OCI-M1 (cell line): ENCODE measurements around the gene PLCB4.
"Not testable (repeated sequence)": the region's sequence is repeated elsewhere in the genome, so short reads cannot be mapped to it uniquely, and the experiment has no call there.

Experiments
- DNase-seq: peaks from one replicate; lab custom pipeline; 2025; lab: John Stamatoyannopoulos, UW

The PLCB4 gene

DNA sequence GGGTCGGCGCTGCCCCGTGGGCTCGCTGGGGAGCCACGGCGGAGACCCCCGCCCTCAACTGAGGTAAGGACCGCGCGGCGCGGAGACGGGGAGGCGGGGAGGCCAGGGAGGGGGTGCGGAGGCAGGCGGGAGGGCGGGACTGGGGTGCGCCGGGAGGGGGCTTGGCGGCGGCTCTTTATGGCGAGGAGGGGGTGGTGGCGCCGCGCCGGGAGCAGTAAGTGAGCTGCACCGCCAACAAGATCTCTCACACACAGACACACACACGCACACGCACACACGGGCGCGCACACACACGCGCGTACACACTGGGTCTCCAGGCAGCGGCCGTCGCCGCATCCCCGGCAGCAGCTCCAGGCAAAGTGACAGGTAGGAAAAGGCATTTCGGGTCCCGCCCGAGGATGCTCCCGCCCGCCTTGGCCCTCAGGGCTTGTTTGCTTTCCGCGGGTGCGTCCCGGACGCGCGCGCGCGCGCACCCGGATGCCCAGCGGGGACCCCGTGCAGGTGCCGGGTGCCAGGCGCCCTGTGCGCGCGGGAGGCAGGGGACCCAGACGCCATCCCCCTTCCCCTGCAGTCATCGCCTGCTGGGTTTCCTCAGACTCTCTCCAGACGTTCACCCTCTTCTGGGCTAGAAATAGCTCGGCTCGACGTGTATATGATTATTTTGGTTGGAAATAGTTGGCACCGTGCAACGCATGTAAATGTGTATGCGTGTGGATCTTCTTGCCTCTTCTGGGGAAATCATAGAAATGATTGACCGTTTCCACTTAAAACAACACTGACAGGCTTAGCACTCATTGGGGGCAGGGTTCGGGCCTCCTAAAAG, at the start of gene PLCB4:
Gene PLCB4 (plus strand): TSS at position 247 of the 823 bp plus-strand sequence. CDS start 238,728 bp downstream, outside the sequence.
- no peak for DNase-seq

DNA sequence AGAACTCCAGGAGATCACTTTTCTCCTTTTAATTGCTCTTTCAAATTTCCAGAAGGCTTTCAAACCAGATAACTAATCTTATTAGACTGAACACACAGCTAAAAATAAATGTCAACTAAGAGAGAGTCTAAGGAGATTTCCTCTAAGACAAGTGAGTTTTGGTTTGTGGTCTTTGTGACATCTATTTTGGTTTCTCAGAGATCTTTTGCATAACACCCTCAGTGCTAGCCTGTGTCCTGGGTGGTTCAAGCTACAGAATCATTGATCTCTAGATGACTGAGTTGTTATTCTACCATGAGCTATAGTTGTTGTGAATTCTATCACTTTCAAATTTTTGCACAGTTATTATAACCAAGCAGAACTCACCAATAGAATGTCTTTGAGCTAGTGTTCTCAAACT, 49.1 kb upstream of the PLCB4 start:
- no peak for DNase-seq

DNA sequence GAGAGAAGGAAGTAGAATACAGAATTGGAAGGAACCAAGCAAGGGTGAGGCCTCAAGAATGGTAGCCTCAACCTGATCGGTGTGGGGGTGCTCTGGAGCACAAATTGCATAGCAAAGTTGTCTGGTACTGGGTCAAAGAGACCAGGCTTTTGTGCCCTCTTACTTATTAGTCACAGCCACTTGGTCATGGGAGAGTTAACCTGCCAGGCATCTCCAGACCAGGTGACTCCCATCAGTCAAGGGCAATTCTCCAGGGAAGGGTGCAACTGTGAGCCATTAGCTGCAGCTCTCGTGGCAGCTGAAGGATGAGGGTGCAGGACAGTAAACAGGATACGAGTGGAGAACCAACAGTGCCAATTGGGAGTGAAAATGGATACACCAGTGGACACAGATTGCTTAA, 47.7 kb upstream of the PLCB4 start:
- DNase-seq, result no peak

DNA sequence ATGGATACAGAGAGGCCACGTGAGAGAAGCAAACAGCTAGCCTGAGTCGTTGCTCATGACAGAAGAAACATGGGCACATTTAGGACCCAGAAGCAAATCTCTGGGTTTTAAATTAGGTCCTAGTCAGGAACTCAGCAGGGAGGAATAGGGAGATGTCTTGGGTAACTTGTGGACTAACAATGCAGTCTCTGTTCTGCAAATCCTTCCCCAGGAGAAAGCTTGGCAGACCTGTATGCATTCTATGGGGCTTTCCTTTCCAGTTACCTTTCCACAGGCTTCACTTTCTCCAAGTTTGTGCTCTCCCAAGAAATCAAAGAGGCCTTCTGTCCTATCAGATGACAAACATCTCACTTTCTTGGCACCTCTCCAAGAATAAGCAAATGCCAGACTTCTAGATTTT, 47.2 kb upstream of the PLCB4 start:
- DNase-seq, result peak; percentile 10

DNA sequence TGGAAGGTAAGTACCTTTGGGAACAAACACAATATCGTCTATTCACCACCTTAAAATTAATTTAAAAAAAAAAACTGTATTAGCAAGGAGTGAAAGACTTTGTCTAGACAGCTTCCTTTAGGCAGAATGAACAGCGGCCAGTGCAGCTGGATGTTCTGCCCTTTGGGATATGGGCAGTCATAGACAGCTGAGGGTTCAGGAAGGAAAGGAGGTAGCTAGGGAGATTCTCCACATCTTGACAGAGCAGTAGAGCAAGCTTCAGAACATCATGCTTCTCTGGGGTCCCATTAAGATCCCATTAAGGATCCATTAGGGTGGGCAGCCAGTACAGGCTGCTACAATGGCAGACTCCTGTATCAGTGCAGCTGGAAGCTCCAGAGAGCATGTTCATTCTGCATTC, 46.5 kb upstream of the PLCB4 start:
- no peak for DNase-seq

DNA sequence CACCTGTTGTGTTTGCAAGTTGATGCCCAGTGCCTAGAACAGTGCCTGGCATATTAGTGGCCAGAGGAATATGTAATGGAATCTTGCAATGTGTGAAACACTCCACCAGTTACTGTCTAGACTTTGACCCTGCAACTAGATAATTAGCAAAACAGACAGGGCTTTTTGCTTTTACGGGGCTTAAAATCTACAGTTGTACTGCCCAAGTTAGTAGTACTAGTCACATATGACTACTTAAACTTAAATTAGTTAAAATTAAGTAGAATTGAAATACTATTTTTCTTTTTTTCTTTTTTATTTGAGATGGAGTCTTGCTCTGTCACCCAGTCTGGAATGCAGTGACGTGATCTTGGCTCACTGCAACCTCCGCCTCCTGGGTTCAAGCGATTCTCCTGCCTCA, 44.3 kb upstream of the PLCB4 start:
- DNase-seq, result no peak

DNA sequence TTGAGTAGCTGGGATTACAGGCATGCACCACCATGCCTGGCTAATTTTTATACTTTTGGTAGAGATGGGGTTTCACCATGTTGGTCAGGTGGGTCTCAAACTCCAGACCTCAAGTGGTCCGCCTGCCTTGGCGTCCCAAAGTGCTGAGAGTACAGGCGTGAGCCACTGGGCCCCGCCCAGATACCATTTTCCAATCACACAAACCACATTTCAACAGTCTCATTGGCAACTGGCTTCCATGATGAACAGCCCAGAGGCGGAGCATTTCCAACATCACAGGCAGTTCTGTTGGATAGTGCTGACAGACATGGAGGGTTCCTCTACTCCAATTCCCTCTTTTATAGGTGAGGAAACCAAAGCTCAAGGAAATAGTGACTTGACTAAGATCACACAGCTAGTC, 43.9 kb upstream of the PLCB4 start:
- no peak for DNase-seq

DNA sequence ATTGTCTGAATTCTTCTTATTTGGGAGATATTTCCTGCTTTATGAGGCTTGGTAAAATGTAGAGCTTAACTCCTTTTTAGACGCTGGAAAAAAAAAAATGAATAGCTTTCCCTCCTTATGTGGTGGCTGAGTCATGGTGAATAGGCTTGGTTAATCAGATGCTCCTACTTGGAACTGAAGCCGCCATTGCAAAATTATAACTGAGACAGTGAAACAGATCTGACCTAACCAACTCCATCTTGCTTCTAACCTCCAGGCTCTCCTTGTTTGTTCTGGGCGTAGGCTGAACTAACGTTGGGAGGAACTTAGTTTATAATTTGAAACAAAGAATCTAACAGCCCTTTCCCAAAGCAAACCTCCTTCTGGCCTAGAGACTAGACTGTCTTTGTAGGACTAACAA, 43.2 kb upstream of the PLCB4 start:
- peak; percentile 6 for DNase-seq

DNA sequence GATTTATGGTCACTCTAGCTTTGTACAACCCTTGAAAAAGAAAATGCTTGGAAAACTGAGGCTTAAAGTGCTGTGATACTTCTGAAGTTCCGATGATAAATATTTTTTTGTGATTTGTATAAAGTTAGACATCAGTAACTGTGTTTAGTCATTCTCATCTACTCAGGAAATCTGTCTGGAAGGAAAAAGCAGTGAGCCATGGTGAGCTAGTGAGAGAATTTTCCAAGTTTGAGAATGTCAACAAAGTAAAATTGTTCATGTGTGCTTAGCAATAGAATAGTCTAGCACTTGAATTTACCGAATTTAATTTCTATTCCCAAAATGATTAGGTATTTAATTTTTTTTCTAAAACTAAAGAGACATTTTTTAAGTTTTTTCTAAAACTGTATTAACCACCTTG, 41.3 kb upstream of the PLCB4 start:
- DNase-seq, result no peak

DNA sequence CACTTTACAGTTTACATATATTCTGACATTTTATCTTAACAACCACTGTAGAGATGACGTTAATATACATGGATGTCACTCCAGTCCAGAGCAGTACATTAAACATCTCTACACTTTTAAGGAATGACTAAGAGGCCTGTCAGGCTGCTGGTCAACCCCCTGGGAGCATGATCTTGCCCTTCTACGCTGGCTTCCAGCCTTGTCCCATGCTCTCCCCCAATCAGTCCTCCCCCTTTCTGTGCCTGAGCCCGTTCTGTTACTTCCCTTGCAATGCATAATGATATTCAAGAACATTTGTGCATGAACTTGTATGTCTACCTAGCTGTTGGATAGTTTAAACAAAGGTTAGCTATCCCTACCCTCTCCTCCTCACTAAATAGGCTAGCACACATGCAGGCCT, 40.5 kb upstream of the PLCB4 start:
- no peak for DNase-seq

DNA sequence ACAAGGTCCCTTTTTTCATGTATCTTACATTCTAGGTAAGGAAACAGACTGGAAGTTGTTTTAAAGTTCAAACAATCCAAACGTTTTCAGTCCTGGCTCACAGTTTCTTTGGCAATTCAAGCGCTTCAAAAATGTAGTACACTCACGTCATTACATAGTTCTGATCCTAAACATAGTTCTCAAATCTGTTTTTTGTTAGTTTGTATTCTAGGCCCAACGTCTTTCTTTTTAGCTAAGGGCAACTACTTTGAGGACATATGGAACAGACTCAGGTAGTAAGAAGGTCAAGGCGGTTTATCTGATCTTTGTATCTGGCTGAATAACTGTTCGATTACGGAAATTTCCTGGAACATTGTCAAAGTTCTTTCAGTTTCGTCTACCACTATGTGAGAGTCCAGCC, 36.9 kb upstream of the PLCB4 start:
- DNase-seq, result no peak

DNA sequence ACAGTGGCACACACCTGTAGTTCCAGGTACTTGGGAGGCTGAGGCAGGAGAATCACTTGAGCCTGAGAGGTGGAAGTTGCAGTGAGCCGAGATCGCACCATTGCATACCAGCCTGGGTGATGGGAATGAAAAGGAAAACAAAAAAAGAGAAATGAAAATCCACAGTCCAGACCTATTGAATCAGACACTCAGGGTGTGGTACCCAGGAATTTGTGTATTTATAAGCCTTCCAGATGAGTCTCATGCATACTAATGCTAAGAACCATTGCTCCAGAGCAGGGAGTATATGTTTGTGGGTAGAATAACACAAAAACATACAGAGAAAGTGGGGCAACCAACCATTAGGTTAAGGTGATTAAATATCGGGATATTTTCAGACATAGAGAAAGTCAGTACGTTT, 36.1 kb upstream of the PLCB4 start:
- DNase-seq, result no peak

DNA sequence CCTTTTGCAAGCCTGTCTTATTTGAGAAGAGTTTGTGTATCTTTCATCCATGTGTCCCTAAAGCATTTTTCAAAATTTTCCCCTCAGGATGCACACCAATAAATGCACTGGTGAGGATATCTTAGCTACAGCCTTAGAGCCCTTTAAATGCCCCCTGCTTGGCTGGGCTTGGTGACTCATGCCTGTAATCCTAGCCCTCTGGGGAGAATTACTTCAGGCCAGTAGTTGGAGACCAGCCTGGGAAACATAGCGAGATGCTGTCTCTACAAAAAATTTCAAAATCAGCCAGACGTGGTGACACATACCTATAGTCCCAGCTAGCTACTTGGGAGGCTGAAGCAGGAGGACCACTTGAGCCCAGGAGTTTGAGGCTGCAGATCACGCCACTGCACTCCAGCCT, 33.8 kb upstream of the PLCB4 start:
- no peak for DNase-seq

DNA sequence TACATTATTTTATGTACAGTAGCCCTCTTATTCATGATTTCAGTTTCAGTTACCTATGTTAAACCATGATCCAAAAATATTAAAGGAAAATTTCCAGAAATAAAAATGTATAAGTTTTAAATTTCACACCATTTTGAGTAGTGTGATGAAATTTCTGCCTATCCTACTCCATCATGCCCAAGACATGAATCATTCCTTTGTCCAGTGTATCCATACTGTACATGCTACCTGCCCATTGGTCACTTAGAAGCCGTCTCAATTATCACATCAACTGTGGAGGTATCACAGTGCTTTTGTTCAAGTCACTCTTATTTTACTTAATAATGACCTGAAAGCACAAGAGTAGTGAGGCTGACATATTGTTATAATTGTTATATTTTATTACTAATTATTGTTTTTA, 32.3 kb upstream of the PLCB4 start:
- no peak for DNase-seq

DNA sequence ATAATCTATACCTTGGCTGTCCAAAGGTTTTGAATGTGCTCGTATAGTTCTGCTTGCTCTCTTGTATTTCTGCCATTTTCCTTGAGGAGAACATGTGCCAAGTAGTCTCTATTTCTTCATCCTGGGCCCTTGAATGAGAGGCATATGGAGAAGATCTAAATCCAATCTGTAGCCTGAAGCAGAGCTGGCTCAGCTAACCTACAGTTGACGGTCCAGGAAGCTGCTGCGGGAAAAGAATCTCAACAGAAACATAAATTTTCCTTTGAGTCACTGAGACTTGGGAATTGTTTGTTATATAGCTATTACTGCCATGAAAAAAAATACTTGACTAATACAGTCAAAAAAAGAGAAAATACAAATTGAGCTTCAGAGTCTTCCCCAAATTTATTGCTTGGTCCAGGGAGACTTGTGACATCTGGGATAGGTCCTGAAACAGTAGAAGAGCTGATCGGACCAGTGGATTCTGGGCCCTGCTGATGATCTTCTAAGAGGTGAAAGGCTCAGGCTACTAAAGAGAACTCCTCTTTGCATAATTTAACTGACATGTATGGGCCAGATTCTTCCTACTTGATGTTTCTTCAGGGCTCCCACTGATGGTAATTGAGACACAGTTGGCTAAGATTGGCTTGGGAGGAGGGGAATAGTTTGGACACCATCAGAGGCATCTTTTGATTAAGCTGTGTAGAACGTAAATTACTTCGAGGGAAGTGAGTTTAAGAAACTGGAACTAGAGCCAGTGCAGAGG, 29.9 kb upstream of the PLCB4 start:
- no peak for DNase-seq

DNA sequence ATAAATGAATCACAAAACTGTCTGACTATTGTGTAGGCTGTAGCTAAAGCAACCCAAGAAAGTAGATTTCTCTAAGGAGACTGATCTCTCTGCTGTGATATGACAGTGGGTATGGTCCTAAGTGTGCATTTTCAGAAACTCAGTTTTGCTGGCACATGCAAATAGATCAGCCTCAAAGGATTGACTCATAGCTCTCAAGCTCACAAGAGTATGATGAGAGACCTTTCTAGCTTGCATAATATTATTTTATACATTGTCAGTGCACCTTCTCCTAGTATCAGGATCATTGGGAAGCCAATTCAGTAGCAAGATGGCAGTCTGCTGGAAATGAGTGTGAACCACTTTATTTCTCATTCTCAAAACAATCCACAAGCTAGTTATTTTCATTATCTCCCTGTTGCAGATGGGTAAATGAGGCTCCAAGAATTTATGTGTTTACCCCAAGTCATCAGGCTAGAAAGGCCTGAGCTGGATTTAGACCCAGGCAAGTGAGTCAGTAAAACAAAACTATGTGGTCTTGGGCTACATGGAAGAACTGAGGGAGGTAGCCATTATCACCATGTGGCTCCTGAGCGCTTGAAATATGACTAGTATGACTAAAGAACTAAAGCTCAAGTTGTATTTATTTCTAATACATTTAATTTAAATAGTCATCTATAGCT, 27.9 kb upstream of the PLCB4 start:
- DNase-seq, result no peak

DNA sequence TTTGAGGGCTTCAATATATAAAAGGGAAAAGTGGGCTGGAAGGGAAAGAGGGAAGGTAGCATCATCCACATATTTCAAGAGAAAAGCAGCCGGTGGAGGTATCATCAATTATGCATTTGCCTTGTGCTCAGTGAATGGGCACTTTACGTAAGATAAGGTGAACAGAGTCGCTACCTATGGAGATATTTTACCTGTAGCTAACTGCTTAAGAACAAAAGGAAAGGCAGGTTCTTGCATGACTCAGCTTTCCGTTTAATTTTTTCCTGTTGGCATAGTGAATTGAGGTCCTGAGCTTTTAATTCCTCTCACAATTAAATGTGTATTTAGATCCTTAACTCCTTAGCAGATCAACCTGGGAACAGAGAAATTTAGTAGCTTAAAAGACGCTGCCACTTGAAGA, 25.5 kb upstream of the PLCB4 start:
- no peak for DNase-seq

DNA sequence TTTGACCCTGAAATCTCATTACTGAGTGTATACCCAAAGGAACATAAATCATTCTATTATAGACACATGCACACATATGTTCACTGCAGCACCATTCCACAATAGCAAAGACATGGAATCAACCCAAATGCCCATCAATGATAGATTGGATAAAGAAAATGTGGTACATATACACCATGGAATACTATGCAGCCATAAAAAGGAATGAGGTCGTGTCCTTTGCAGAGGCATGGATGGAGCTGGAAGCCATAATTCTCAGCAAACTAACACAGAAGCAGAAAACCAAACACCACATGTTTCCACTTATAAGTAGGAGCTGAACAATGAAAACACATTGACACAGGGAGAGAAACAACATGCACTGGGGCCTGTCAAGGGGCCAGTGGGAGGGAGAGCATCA, 21.0 kb upstream of the PLCB4 start:
- not testable (repeated sequence) for DNase-seq

DNA sequence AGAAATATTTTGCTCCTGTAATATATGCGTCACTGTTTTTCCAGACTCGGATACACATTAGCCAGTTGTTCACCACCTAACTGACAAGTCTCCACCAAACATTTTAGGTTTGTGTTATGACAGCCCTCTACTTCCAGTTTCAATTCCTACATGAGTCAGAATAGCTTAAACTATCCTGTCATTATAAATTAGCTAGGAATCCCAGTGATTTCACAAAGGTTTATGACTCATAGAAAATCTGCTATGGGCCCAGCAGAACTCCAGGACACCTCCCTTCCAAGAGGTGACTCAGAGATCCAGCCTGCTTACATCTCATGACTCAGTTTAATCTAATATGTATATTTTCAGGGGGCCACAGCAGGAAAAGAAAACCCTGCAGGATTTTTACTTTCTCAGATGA, 17.4 kb upstream of the PLCB4 start:
- DNase-seq, result no peak

DNA sequence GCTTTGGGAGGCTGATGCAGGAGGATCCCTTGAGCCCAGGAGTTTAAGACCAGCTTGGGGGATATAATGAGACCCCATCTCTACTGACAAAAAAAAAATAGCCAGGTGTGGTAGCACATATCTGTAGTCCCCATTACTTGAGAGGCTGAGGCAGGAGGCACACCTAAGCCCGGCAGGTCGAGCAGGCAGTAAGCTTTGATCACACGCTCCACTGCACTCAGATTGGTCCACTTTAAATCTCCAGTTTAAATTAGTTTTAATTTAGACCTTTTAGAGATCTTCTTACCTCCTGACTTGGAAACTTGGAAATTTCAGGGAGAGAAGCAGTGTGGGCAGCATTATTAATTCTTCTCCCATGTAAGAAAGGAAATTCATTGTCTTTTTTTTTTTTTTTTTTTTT, 16.8 kb upstream of the PLCB4 start:
- no peak for DNase-seq

DNA sequence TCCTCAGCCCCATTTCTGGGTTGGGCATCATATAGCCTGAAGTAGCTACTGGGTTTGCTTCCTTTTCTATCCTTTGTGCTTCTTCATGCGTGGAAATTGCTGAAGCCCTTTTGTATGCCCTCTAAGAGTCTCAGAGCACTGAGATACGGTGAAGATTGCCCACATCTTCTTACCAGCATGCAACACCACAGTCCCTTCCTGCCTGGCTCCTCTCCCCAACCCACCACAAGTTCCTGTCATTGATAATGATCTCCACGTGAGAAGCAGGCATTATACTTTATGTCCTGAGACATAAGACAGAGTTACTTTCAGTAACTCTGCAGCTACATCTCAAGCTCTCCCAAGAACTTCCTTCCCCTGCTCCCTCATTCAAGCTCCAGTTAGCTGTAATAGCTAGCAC, 15.8 kb upstream of the PLCB4 start:
- DNase-seq, result no peak

DNA sequence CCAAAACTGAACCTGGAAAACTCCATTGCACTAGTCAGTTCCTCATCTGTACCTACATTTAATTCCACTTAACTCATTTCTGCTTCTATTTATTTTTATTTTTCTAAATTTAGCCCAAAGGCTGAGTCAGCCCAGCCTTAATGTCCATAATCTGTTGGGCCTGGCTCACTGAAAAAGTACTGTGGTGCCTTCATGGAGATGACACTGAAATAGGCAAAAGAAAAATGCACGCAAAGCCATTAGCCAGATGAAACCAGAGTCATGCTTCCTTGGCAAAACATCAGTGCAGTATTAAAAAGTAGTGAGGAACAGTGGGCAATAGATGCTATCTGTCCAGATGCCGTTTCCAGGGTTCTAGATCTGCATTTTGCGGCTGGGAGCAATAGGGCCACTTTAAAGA, 14.7 kb upstream of the PLCB4 start:
- DNase-seq, result no peak

DNA sequence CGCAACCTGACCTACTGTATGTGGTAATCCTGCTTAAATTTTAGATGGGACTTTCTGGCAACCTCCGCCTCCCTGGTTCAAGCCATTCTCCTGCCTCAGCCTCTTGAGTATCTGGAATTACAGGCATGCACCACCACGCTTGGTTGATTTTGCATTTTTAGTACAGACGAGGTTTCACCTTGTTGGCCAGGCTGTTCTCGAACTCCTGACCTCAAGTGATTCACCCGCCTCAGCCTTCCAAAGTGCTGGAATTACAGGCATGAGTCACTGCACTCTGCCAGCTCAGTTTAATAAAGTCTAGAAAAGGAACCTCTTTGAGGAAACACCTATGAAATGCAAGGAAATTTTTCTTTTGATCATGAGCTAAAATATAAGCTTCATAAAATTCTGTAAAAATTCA, 9.0 kb upstream of the PLCB4 start:
- no peak for DNase-seq
